GM23248 (cell line): ENCODE results near the gene AAGAB. TPM values are rescaled to one million over a fixed set of nuclear protein-coding genes. Genes with fewer than 3 reads are reported as not detected.

ENCODE experiments used
- DNase-seq: peaks from one replicate; pipeline ENCODE4 v3.0.0-alpha.2; 2015
- H2AFZ ChIP-seq: fragments of 200-600 bp; sonication (generic); 2 replicates; pipeline ENCODE4 v1.6.1; 2016; ENCODE audit warnings: antibody characterized with exemption
- H3F3A ChIP-seq: fragments of 200-600 bp; sonication (generic); 2 replicates; pipeline ENCODE4 v1.6.1; 2016; ENCODE audit warnings: mild to moderate bottlenecking, antibody characterized with exemption, mixed run types; ENCODE audit not compliant: insufficient read depth
- H3K27ac ChIP-seq: fragments of 200-600 bp; sonication (generic); 2 replicates; pipeline ENCODE4 v1.5.1; 2016; ENCODE audit warnings: mild to moderate bottlenecking
- H3K27me3 ChIP-seq: fragments of 200-600 bp; sonication (generic); replicated peaks from 2 replicates; pipeline ENCODE4 v1.6.1; 2016; ENCODE audit warnings: mild to moderate bottlenecking; ENCODE audit not compliant: insufficient read depth
- H3K36me3 ChIP-seq: fragments of 200-600 bp; sonication (generic); 2 replicates; pipeline ENCODE4 v1.6.1; 2016; ENCODE audit warnings: low read depth, mild to moderate bottlenecking
- H3K4me1 ChIP-seq: fragments of 200-600 bp; sonication (generic); 2 replicates; pipeline ENCODE4 v1.6.1; 2016; ENCODE audit warnings: mild to moderate bottlenecking; ENCODE audit not compliant: insufficient read depth
- H3K4me2 ChIP-seq: fragments of 200-600 bp; sonication (generic); one replicate; pipeline ENCODE4 v1.6.1; 2016; ENCODE audit warnings: mild to moderate bottlenecking; ENCODE audit not compliant: unreplicated experiment
- H3K4me3 ChIP-seq: fragments of 200-600 bp; sonication (generic); 2 replicates; pipeline ENCODE4 v1.5.1; 2016; ENCODE audit warnings: mild to moderate bottlenecking
- H3K79me2 ChIP-seq: fragments of 200-600 bp; sonication (generic); 2 replicates; pipeline ENCODE4 v1.6.1; 2016; ENCODE audit warnings: mild to moderate bottlenecking; ENCODE audit not compliant: insufficient read depth
- H3K9ac ChIP-seq: fragments of 200-600 bp; sonication (generic); 2 replicates; pipeline ENCODE4 v1.6.1; 2016; ENCODE audit warnings: mild to moderate bottlenecking
- H3K9me2 ChIP-seq: fragments of 200-600 bp; sonication (generic); 2 replicates; pipeline ENCODE4 v1.6.1; 2016; ENCODE audit warnings: mixed run types, mild to moderate bottlenecking, moderate library complexity; ENCODE audit not compliant: insufficient read depth
- H3K9me3 ChIP-seq: fragments of 200-600 bp; sonication (generic); one replicate; pipeline ENCODE4 v1.6.1; 2017; ENCODE audit warnings: low read depth
- H4K20me1 ChIP-seq: fragments of 200-600 bp; sonication (generic); 2 replicates; pipeline ENCODE4 v1.6.0; 2016; ENCODE audit not compliant: insufficient read depth
- EZH2 ChIP-seq: fragments of 200-600 bp; sonication (generic); IDR thresholded peaks from 2 replicates; pipeline ENCODE4 v1.6.1; 2018; ENCODE audit warnings: antibody characterized with exemption, mild to moderate bottlenecking; ENCODE audit not compliant: insufficient read depth, poor library complexity, severe bottlenecking
- EZH2phosphoT487 ChIP-seq: fragments of 200-600 bp; sonication (generic); IDR thresholded peaks from 2 replicates; pipeline ENCODE4 v1.6.1; 2018; ENCODE audit warnings: antibody characterized with exemption, moderate library complexity, mild to moderate bottlenecking, low read depth; ENCODE audit not compliant: insufficient read depth
- WGBS, 2 experiments: methylation state at CpG; one replicate each; pipeline ENCODE4 v1.1.6; 2015 to 2017; ENCODE audit warnings: low lambda C conversion rate in 2 of 2, low coverage in 1 of 2; ENCODE audit errors: missing lambda C conversion rate in 2 of 2; 5-methylcytosine and 5-hydroxymethylcytosine counted together
- in situ Hi-C: fragments of 300-500 bp; cut with MboI; formaldehyde crosslinking; loops from 2 replicates; pipeline ENCODE4 v1.15.0; 2020
- polyA plus RNA-seq: library from polyadenylated mRNA; unstranded; fragments of >200 nt; fragmentation: Nextera tagmentation; extraction: Ambion mirVana; gene quantifications from 2 replicates; pipeline ENCODE4 v1.2.1, GENCODE V29; 2016
- total RNA-seq: library from RNA; depleted of rRNA; stranded (reverse); fragments of >200 nt; shearing (Covaris generic); gene quantifications from 2 replicates; pipeline ENCODE4 v1.2.3, GENCODE V29; 2014

Gene AAGAB
- total and polyA plus RNA-seq, 2 experiments from 2014 or later: 40.9 to 43.3 TPM

- Histone ChIP-seq H3K9me3 (no peaks in the 10 kb centered on the region), H3K9me2 (no peaks in the 10 kb centered on the region), H3K4me2 (no peak overlapping the region), H3K4me1 (peaks cover 30% of the 10 kb centered on the region), H3F3A (peaks cover 12% of the 10 kb centered on the region; the same call in 1 of the 2 replicates), H3K4me3 (no peak overlapping the region), H2AFZ (no peak overlapping the region), H3K27me3 (no peaks in the 10 kb centered on the region), H3K36me3 (no peaks in the 10 kb centered on the region), H3K9ac (no peak overlapping the region), H4K20me1 (no peaks in the 10 kb centered on the region), H3K27ac (no peak overlapping the region), H3K79me2 (peaks cover 97% of the 10 kb centered on the region)
- DNase-seq: no peak
- TF ChIP-seq EZH2 (no peak), EZH2phosphoT487 (no peak)
- WGBS, 2 experiments: 83 to 85% methylated on average over 4 of the region's 4 CpGs
- in situ Hi-C loops: no loop called here
Observed at GRCh38 chr15:67241132-67241855, 13.2 kb downstream of the AAGAB start.

DNA sequence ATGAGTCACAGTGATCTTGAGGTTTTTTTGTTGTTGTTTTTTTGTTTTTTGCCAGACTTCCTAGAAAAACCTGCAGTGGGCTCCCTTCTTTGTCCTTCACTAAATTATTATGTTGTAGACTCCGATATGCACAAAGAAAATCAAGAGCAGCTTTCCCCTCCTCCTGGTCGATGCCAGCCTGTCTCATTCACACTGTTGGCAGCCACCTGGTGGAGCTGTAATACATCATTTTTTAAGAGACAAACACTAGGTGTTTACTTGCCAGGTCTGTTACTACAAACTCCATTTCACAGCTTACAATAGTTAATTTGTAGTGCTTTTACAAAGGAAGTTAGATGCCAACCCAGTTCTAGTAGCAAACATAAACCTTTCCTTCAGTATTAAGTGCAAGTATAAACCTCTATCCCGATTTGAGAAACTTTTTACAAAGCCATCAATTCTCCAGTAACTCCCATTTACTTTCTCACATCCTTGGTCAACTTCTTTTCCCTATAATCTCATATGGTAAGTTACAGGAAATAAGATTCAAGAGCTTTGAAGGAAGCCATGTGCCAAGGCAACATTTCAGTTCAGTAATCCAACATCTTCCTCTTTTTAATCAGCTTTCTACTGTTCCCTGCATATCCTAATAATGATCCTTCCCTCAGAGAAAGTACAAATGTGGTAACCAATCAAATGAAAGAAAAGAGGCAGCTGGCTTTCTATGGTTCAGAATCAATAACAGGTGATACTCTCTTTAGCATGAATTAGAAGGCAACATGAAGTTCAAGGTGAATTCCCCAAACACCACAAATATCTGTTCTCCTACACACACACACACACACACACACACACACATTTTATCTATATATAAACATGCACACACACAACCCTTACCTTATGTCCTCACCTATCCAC is 14.0 kb downstream of the AAGAB start:
- Histone ChIP-seq H4K20me1 (no peaks in the 10 kb centered on the region), H3K4me1 (peaks cover 30% of the 10 kb centered on the region), H3K36me3 (no peaks in the 10 kb centered on the region), H3K27ac (no peak overlapping the region), H3K27me3 (no peaks in the 10 kb centered on the region), H3K9me2 (no peaks in the 10 kb centered on the region), H2AFZ (no peak overlapping the region), H3F3A (peaks cover 12% of the 10 kb centered on the region; the same call in 1 of the 2 replicates), H3K4me3 (no peak overlapping the region), H3K4me2 (no peak overlapping the region), H3K79me2 (peaks cover 96% of the 10 kb centered on the region), H3K9ac (no peak overlapping the region), H3K9me3 (no peaks in the 10 kb centered on the region)
- TF ChIP-seq EZH2phosphoT487 (no peak), EZH2 (no peak)
- WGBS, 2 experiments: 37 to 39% methylated on average over 3 of the region's 3 CpGs
- DNase-seq: peak; percentile 12
- in situ Hi-C loops: no loop called here

- no peak for DNase-seq
- in situ Hi-C loops: no loop called here
- Histone ChIP-seq H3K9me2 (no peaks in the 10 kb centered on the region), H4K20me1 (no peaks in the 10 kb centered on the region), H3K36me3 (peaks cover 19% of the 10 kb centered on the region; the same call in 1 of the 2 replicates), H3F3A (no peaks in the 10 kb centered on the region), H3K9me3 (no peaks in the 10 kb centered on the region), H3K27ac (no peak overlapping the region), H3K4me2 (no peak overlapping the region), H3K4me3 (no peak overlapping the region), H3K4me1 (no peaks in the 10 kb centered on the region), H3K79me2 (peaks cover 31% of the 10 kb centered on the region), H3K9ac (no peak overlapping the region), H3K27me3 (no peaks in the 10 kb centered on the region), H2AFZ (no peak overlapping the region)
- WGBS, 2 experiments: 98% methylated on average over 3 of the region's 3 CpGs
- TF ChIP-seq EZH2phosphoT487 (no peak), EZH2 (no peak)
Observed at GRCh38 chr15:67232591-67232990, 21.9 kb downstream of the AAGAB start.

- in situ Hi-C loops: no loop called here
Observed at GRCh38 chr15:67230504-67230903, 24.0 kb downstream of the AAGAB start.

More at GRCh38 chr15:67230504-67230903, 24.0 kb downstream of the AAGAB start:
- H3K4me3 ChIP-seq: no peak overlapping the region
- H3K36me3 ChIP-seq: peaks cover 24% of the 10 kb centered on the region
- peaks cover 12% of the 10 kb centered on the region for H3F3A ChIP-seq
- no peaks in the 10 kb centered on the region for H3K9me3 ChIP-seq
- 0 out of 2 replicates have a peak, but pooled peaks cover 21% of the 10 kb centered on the region for H3K79me2 ChIP-seq
- H3K27me3 ChIP-seq: no peaks in the 10 kb centered on the region
- no peak overlapping the region for H3K27ac ChIP-seq
- no peaks in the 10 kb centered on the region for H3K9me2 ChIP-seq
- 100% methylated on average over 2 of the region's 2 CpGs for WGBS, 2 experiments
- no peak overlapping the region for H3K9ac ChIP-seq
- no peak for TF ChIP-seq EZH2
- no peak for TF ChIP-seq EZH2phosphoT487
- H2AFZ ChIP-seq: no peak overlapping the region
- H3K4me2 ChIP-seq: no peak overlapping the region
- no peaks in the 10 kb centered on the region for H4K20me1 ChIP-seq
- peak; percentile 12 for DNase-seq
- H3K4me1 ChIP-seq: peaks cover 11% of the 10 kb centered on the region
